K562 (cell line): Measurements from ENCODE around the gene SLC39A7. TPM values are rescaled to one million over a fixed set of nuclear protein-coding genes. Genes with fewer than 3 reads are reported as not detected.
A peak's percentile ranks its signal among the peaks of the same experiment; 100 is the strongest.

Source experiments
- CC2D1A ChIP-seq: fragments of 450-650 bp; IDR thresholded peaks from 2 replicates; pipeline ENCODE4 v1.6.1; 2017; ENCODE audit warnings: mild to moderate bottlenecking
- CEBPB ChIP-seq: fragments of 450-650 bp; IDR thresholded peaks from 2 replicates; pipeline ENCODE4 v1.6.1; 2016; ENCODE audit warnings: missing genetic modification characterization, missing compliant biosample characterization
- ETS2 ChIP-seq: IDR thresholded peaks from 2 replicates; pipeline ENCODE4 v1.6.1; 2016; ENCODE audit warnings: borderline replicate concordance, missing genetic modification characterization, mild to moderate bottlenecking, moderate library complexity, missing compliant biosample characterization; ENCODE audit not compliant: poor library complexity, severe bottlenecking
- ETV6 ChIP-seq, 3 experiments: fragments of 150-350 bp in 1 of 3; sonication (generic) in 1 of 3; formaldehyde crosslinking in 1 of 3; IDR thresholded peaks; 2 replicates each; pipeline versions ENCODE4 v1.6.1 to v1.8.0; 2014 to 2022; ENCODE audit warnings: borderline replicate concordance in 2 of 3, low read depth in 2 of 3, antibody characterized with exemption in 1 of 3, low read length in 1 of 3, mild to moderate bottlenecking in 1 of 3, missing genetic modification reagents in 1 of 3
- NCOR1 ChIP-seq: fragments of 450-650 bp; IDR thresholded peaks from 2 replicates; pipeline ENCODE4 v1.6.1; 2016; ENCODE audit warnings: mild to moderate bottlenecking, moderate library complexity
- NR2C1 ChIP-seq, 2 experiments: fragments of 450-650 bp; IDR thresholded peaks; 2 replicates each; pipeline ENCODE4 v1.6.1; 2017; ENCODE audit warnings: mild to moderate bottlenecking in 2 of 2, antibody characterized with exemption in 1 of 2, inconsistent platforms in 1 of 2, missing compliant biosample characterization in 1 of 2, missing genetic modification characterization in 1 of 2
- PYGO2 ChIP-seq: fragments of 450-650 bp; IDR thresholded peaks from 2 replicates; pipeline ENCODE4 v1.6.1; 2016; ENCODE audit warnings: mild to moderate bottlenecking, missing genetic modification characterization, moderate library complexity, missing compliant biosample characterization
- SP1 ChIP-seq: sonication (generic); formaldehyde crosslinking; IDR thresholded peaks from 2 replicates; pipeline ENCODE4 v1.8.1; 2022; ENCODE audit warnings: mild to moderate bottlenecking, missing genetic modification reagents
- TBP ChIP-seq: optimal IDR thresholded peaks from 2 replicates; pipeline ENCODE3; 2011; ENCODE audit warnings: low read depth, low read length, improper control_type of control experiment
- ZBED1 ChIP-seq: IDR thresholded peaks from 2 replicates; pipeline ENCODE4 v1.6.1; 2014
- ZNF121 ChIP-seq: sonication (generic); formaldehyde crosslinking; conservative IDR thresholded peaks from 2 replicates; pipeline ENCODE4 v1.8.0; 2022; ENCODE audit warnings: missing genetic modification reagents
- ZNF696 ChIP-seq: fragments of 250-450 bp; sonication (Bioruptor Pico); conservative IDR thresholded peaks from 2 replicates; pipeline ENCODE4 v1.4.0; 2020; ENCODE audit warnings: mild to moderate bottlenecking, moderate library complexity
- polyA plus RNA-seq, 8 experiments: library from polyadenylated mRNA; depleted of rRNA in 4 of 8; stranded (reverse) in 5 of 8; unstranded in 3 of 8; fragments of >200 nt; fragmentation: Nextera tagmentation in 2 of 8; fragmentation: Illumina TruSeq in 1 of 8; extraction: Ambion mirVana in 2 of 8; extraction: Trizol in 1 of 8; gene quantifications; 2 replicates each; pipeline versions ENCODE4 v1.2.1 to v1.2.3, GENCODE V29; 2011 to 2014; ENCODE audit warnings: inconsistent platforms in 1 of 8, missing spikeins in 1 of 8
- total RNA-seq, 7 experiments: library from RNA; depleted of rRNA in 6 of 7; stranded (reverse); fragments of >200 nt in 6 of 7; fragmentation: Illumina TruSeq in 2 of 7; extraction: Trizol in 2 of 7; gene quantifications; 2 replicates each; pipeline versions ENCODE4 v1.2.1 to v1.2.3, GENCODE V29; 2011 to 2021; ENCODE audit warnings: low replicate concordance in 1 of 7
- TF ChIP-seq, protein P1 (sequence below): fragments of 250-450 bp; sonication (Bioruptor Pico); IDR thresholded peaks from 2 replicates; pipeline ENCODE4 v1.4.0; 2020; ENCODE audit warnings: mild to moderate bottlenecking
- TF ChIP-seq, protein P2 (sequence below), 2 experiments: fragments of 450-650 bp; IDR thresholded peaks; 2 replicates each; pipeline ENCODE4 v1.6.1; 2018; ENCODE audit warnings: mild to moderate bottlenecking in 2 of 2, low read depth in 1 of 2; ENCODE audit not compliant: partially characterized antibody in 2 of 2
- TF ChIP-seq, protein P3 (sequence below), 2 experiments: fragments of 250-450 bp in 1 of 2; fragments of 450-650 bp in 1 of 2; sonication (Bioruptor Pico) in 1 of 2; IDR thresholded peaks; 2 replicates each; pipeline versions ENCODE4 v1.6.1 to v1.8.0; 2016 to 2021; ENCODE audit warnings: mild to moderate bottlenecking in 2 of 2, moderate library complexity in 2 of 2, missing compliant biosample characterization in 1 of 2, missing genetic modification characterization in 1 of 2
- TF ChIP-seq, protein P4 (sequence below): IDR thresholded peaks from 2 replicates; pipeline ENCODE4 v1.6.1; 2012; ENCODE audit warnings: low read depth, low read length, improper control_type of control experiment, borderline replicate concordance
- TF ChIP-seq, protein P5 (sequence below): fragments of 250-450 bp; sonication (Bioruptor Pico); IDR thresholded peaks from 2 replicates; pipeline ENCODE4 v1.4.0; 2020; ENCODE audit warnings: mild to moderate bottlenecking, moderate library complexity

Gene SLC39A7
- total and polyA plus RNA-seq, 9 of the 15 experiments (the other 6 are each of a cell fraction or from before 2014, with no cell fraction given): 21.7 to 169 (median 121) TPM

DNA sequence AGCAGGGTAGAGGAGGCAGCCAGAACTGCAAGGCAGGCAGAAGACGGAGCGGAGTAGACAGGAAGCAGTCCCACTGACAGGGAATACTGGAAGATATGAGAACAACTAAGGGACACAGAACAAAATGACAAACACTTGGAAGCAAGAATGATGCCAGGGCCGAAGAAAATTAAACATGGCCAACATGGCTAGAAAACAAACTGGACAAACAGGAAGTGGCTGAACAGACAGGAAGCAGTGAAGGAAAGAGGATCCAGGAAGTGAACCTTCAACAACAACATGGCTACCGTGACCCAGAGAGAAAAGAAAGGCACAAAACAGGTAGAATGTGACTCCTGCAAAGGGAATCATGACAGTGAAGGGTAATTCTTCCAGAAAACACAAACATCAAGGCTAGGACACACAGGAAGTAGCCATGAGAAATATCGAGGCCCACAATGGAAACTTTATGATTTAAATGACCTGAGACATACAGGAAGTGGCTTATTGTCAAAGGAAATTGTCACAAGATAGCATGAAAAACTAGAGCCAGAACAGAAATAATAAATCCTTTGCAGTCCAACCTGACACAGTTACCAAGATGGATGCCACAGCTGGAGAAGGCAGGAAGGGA lies 17.5 kb upstream of the SLC39A7 start (continued):
- TF ChIP-seq, protein P1, sequence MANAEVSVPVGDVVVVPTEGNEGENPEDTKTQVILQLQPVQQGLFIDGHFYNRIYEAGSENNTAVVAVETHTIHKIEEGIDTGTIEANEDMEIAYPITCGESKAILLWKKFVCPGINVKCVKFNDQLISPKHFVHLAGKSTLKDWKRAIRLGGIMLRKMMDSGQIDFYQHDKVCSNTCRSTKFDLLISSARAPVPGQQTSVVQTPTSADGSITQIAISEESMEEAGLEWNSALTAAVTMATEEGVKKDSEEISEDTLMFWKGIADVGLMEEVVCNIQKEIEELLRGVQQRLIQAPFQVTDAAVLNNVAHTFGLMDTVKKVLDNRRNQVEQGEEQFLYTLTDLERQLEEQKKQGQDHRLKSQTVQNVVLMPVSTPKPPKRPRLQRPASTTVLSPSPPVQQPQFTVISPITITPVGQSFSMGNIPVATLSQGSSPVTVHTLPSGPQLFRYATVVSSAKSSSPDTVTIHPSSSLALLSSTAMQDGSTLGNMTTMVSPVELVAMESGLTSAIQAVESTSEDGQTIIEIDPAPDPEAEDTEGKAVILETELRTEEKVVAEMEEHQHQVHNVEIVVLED (CRISPR knock-in tag): no peak
- TF ChIP-seq CEBPB: no peak
- TF ChIP-seq CC2D1A: no peak
- no peak for TF ChIP-seq PYGO2
- no peak for TF ChIP-seq SP1 (CRISPR knock-in tag)
- TF ChIP-seq, protein P2, sequence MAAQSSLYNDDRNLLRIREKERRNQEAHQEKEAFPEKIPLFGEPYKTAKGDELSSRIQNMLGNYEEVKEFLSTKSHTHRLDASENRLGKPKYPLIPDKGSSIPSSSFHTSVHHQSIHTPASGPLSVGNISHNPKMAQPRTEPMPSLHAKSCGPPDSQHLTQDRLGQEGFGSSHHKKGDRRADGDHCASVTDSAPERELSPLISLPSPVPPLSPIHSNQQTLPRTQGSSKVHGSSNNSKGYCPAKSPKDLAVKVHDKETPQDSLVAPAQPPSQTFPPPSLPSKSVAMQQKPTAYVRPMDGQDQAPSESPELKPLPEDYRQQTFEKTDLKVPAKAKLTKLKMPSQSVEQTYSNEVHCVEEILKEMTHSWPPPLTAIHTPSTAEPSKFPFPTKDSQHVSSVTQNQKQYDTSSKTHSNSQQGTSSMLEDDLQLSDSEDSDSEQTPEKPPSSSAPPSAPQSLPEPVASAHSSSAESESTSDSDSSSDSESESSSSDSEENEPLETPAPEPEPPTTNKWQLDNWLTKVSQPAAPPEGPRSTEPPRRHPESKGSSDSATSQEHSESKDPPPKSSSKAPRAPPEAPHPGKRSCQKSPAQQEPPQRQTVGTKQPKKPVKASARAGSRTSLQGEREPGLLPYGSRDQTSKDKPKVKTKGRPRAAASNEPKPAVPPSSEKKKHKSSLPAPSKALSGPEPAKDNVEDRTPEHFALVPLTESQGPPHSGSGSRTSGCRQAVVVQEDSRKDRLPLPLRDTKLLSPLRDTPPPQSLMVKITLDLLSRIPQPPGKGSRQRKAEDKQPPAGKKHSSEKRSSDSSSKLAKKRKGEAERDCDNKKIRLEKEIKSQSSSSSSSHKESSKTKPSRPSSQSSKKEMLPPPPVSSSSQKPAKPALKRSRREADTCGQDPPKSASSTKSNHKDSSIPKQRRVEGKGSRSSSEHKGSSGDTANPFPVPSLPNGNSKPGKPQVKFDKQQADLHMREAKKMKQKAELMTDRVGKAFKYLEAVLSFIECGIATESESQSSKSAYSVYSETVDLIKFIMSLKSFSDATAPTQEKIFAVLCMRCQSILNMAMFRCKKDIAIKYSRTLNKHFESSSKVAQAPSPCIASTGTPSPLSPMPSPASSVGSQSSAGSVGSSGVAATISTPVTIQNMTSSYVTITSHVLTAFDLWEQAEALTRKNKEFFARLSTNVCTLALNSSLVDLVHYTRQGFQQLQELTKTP (IDR thresholded peaks at IDR 0.05; ENCODE audit: low read depth in 1 of 2, partially characterized antibody in 2 of 2): no peak
- TF ChIP-seq NR2C1 (IDR thresholded peaks at IDR 0.05): peak; percentile 88
- peak; percentile 91 for TF ChIP-seq NR2C1 (tag; IDR thresholded peaks at IDR 0.05)
- no peak for TF ChIP-seq ZNF121 (CRISPR knock-in tag)
- TF ChIP-seq, protein P3, sequence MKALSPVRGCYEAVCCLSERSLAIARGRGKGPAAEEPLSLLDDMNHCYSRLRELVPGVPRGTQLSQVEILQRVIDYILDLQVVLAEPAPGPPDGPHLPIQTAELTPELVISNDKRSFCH (CRISPR knock-in tag; IDR thresholded peaks at IDR 0.05): no peak
- TF ChIP-seq, protein P3 (tag; IDR thresholded peaks at IDR 0.05): peak; percentile 38; the same call in 1 of the 2 replicates
- TF ChIP-seq ZBED1: no peak
- no peak for TF ChIP-seq ETS2
- no peak for TF ChIP-seq TBP
- TF ChIP-seq, protein P4, sequence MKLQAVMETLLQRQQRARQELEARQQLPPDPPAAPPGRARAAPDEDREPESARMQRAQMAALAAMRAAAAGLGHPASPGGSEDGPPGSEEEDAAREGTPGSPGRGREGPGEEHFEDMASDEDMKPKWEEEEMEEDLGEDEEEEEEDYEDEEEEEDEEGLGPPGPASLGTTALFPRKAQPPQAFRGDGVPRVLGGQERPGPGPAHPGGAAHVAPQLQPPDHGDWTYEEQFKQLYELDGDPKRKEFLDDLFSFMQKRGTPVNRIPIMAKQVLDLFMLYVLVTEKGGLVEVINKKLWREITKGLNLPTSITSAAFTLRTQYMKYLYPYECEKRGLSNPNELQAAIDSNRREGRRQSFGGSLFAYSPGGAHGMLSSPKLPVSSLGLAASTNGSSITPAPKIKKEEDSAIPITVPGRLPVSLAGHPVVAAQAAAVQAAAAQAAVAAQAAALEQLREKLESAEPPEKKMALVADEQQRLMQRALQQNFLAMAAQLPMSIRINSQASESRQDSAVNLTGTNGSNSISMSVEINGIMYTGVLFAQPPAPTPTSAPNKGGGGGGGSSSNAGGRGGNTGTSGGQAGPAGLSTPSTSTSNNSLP: no peak
- 0 out of 4 replicates have a peak, but pooled peaks of 1 of the 2 experiments have one; percentile 34 for TF ChIP-seq ETV6 (IDR thresholded peaks at IDR 0.05; ENCODE audit: borderline replicate concordance in 1 of 2, low read depth in 2 of 2, low read length in 1 of 2)
- TF ChIP-seq ETV6 (CRISPR knock-in tag; IDR thresholded peaks at IDR 0.05; ENCODE audit: borderline replicate concordance): no peak
- TF ChIP-seq ZNF696 (CRISPR knock-in tag): no peak
- TF ChIP-seq, protein P5, sequence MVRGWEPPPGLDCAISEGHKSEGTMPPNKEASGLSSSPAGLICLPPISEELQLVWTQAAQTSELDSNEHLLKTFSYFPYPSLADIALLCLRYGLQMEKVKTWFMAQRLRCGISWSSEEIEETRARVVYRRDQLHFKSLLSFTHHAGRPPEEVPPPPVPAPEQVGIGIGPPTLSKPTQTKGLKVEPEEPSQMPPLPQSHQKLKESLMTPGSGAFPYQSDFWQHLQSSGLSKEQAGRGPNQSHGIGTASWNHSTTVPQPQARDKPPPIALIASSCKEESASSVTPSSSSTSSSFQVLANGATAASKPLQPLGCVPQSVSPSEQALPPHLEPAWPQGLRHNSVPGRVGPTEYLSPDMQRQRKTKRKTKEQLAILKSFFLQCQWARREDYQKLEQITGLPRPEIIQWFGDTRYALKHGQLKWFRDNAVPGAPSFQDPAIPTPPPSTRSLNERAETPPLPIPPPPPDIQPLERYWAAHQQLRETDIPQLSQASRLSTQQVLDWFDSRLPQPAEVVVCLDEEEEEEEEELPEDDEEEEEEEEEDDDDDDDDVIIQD (CRISPR knock-in tag): no peak
- no peak for TF ChIP-seq NCOR1
